Retinal pigment epithelial cell (primary cell): ENCODE data around the gene PKLR.

ENCODE experiments used
- DNase-seq: peaks from one replicate; pipeline ENCODE4 v3.0.0-alpha.2; 2010; ENCODE audit warnings: low read depth
- H3K4me3 ChIP-seq: 2 replicates; pipeline ENCODE4 v1.5.1; 2011; ENCODE audit warnings: mild to moderate bottlenecking, low read length, control low read depth, moderate library complexity
- TF ChIP-seq, protein P1 (sequence below): conservative IDR thresholded peaks from 2 replicates; pipeline ENCODE4 v1.5.1; 2011; ENCODE audit warnings: low read depth, low read length, control low read depth, inconsistent platforms

The PKLR gene

GRCh38 chr1:155285063-155285462, 16.2 kb downstream of the PKLR start:
- H3K4me3 ChIP-seq, result no peak overlapping the region
- no peak for DNase-seq

DNA sequence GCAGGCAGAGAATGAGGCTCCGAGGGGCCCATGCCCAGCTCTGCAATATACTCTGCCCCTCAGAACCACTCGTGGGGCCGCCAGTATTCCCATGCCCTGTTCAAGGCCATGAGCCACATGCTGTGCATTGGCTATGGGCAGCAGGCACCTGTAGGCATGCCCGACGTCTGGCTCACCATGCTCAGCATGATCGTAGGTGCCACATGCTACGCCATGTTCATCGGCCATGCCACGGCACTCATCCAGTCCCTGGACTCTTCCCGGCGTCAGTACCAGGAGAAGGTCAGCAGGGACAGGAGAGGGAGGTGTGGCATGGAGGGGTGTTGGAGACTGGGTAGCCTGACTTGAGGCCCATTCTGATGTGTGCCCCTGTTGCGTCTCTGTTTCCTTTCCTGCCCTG, 16.8 kb downstream of the PKLR start:
- TF ChIP-seq, protein P1, sequence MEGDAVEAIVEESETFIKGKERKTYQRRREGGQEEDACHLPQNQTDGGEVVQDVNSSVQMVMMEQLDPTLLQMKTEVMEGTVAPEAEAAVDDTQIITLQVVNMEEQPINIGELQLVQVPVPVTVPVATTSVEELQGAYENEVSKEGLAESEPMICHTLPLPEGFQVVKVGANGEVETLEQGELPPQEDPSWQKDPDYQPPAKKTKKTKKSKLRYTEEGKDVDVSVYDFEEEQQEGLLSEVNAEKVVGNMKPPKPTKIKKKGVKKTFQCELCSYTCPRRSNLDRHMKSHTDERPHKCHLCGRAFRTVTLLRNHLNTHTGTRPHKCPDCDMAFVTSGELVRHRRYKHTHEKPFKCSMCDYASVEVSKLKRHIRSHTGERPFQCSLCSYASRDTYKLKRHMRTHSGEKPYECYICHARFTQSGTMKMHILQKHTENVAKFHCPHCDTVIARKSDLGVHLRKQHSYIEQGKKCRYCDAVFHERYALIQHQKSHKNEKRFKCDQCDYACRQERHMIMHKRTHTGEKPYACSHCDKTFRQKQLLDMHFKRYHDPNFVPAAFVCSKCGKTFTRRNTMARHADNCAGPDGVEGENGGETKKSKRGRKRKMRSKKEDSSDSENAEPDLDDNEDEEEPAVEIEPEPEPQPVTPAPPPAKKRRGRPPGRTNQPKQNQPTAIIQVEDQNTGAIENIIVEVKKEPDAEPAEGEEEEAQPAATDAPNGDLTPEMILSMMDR, result no peak
- H3K4me3 ChIP-seq, result no peak overlapping the region
- no peak for DNase-seq

More at GRCh38 chr1:155285063-155285462, 16.2 kb downstream of the PKLR start:
- TF ChIP-seq, protein P1, result no peak

GRCh38 chr1:155282488-155283091, 18.6 kb downstream of the PKLR start:
- TF ChIP-seq, protein P1, result no peak
- no peak for DNase-seq
- no peak overlapping the region for H3K4me3 ChIP-seq

DNA sequence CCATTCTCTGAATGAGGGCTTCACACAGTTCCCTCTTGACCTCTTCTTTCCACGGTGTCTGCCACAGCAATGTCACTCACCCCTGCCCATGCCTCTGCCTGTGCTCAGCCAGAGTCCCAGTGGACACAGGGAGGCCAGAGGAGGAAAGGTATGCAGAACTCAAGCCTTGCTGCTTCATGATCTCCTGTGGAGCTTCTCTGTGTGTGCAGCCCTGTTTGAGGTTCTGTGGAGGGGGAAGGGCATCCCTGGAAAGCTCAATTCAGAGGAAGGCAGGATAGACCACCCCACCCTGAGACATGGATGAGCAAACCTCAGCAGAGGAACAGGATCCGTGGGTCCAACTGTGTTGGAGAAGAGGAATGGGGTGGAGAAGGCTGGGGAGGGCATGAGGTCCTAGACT, 22.0 kb downstream of the PKLR start:
- TF ChIP-seq, protein P1, result peak; percentile 2
- DNase-seq, result no peak
- H3K4me3 ChIP-seq, result no peak overlapping the region

- TF ChIP-seq, protein P1, result no peak
- no peak overlapping the region for H3K4me3 ChIP-seq
- no peak for DNase-seq
These were observed 22.5 kb downstream of the PKLR start for GRCh38 chr1:155278689-155279160.

- TF ChIP-seq, protein P1, result peak; percentile 32
- H3K4me3 ChIP-seq, result peak overlapping the region; percentile 65
- DNase-seq, result no peak
These were observed 23.1 kb downstream of the PKLR start for GRCh38 chr1:155277902-155278688.
